Right lobe of liver (tissue), 6 donors: ENCODE data around the gene HAUS8. TPM values are rescaled to one million over a fixed set of nuclear protein-coding genes. Genes with fewer than 3 reads are reported as not detected.

ENCODE experiments used
- ATAC-seq, 4 donors: fragments of 200-7000 bp; cut with Tn5 transposase; one replicate each; pipeline ENCODE4 v1.9.1; 2020; ENCODE audit warnings: mild to moderate bottlenecking in 4 of 4, moderate library complexity in 4 of 4
- DNase-seq, 3 donors: peaks; one replicate each; pipeline ENCODE4 v3.0.0-alpha.2; 2020
- H3K27ac ChIP-seq, 3 donors: fragments of 200-600 bp; one replicate each; pipeline ENCODE4 v1.8.0; 2022
- H3K27me3 ChIP-seq, 2 donors: fragments of 200-600 bp; one replicate each; pipeline ENCODE4 v1.8.0; 2022
- H3K36me3 ChIP-seq, 4 donors: fragments of 200-600 bp; sonication (generic) in 1 of 4; one replicate each; pipeline versions ENCODE4 v1.5.1 to v1.8.0; 2017 to 2022; ENCODE audit warnings: control low read depth in 1 of 4
- H3K4me1 ChIP-seq, 4 donors: fragments of 200-600 bp; sonication (generic) in 1 of 4; one replicate each; pipeline versions ENCODE4 v1.5.1 to v1.8.0; 2017 to 2022; ENCODE audit warnings: control low read depth in 1 of 4
- H3K4me3 ChIP-seq, 3 donors: fragments of 200-600 bp; one replicate each; pipeline ENCODE4 v1.8.0; 2022
- H3K9me3 ChIP-seq, 4 donors: fragments of 200-600 bp; sonication (generic) in 1 of 4; one replicate each; pipeline versions ENCODE4 v1.5.1 to v1.8.0; 2017 to 2022; ENCODE audit warnings: control low read depth in 1 of 4
- CTCF ChIP-seq, 4 donors: fragments of 200-600 bp in 3 of 4; fragments of 450-650 bp in 1 of 4; IDR thresholded peaks; one replicate each; pipeline versions ENCODE4 v1.5.1 to v1.8.0; 2016 to 2022; ENCODE audit warnings: antibody characterized with exemption in 4 of 4, mild to moderate bottlenecking in 2 of 4
- POLR2A ChIP-seq: fragments of 450-650 bp; IDR thresholded peaks from one replicate; pipeline ENCODE4 v1.6.1; 2017; ENCODE audit warnings: antibody characterized with exemption, mild to moderate bottlenecking
- WGBS: methylation state at CpG from one replicate; pipeline ENCODE4 v1.1.6; 2018; ENCODE audit warnings: low coverage, low lambda C conversion rate; ENCODE audit not compliant: insufficient coverage; ENCODE audit errors: missing lambda C conversion rate; 5-methylcytosine and 5-hydroxymethylcytosine counted together
- intact Hi-C, 2 donors: fragments of 100-400 bp; cut with DNase I; formaldehyde crosslinking; loops; one replicate each; pipeline versions ENCODE4 v1.11.2 to v1.14.1; 2022
- total RNA-seq, 6 experiments: library from RNA; depleted of rRNA in 2 of 6; stranded (reverse); fragments of >200 nt in 2 of 6; fragmentation: NEBNext Ultra II Directional in 3 of 6; extraction: Animal tissue kit (Norgen Biotek cat#: 25700) in 3 of 6; gene quantifications; one replicate each; pipeline versions ENCODE4 v1.1.0 to v1.2.4, GENCODE V29; 2016 to 2023
- donor health status: DM: no; HTN: yes; CAD: no.
- donor health status: DM: no; HTN: no; CAD: no.
- donor health status: DM: no; HTN: no; CAD: no.
- donor health status: DM: no; HTN: yes; CAD: no.
- donor health status: DM: no; HTN: yes; CAD: no.

Gene HAUS8
- total RNA-seq, 6 experiments from 2014 or later = 3.7 to 8.5 (median 5.8) TPM

GRCh38 chr19:17063428-17063827, 11.8 kb downstream of the HAUS8 start:
- intact Hi-C loops = loop anchor here in 1 of 2 donors (10.0 kb wide), 2 partner anchors 131 to 221 kb away; partner anchors contain the start of gene ANKLE1

GRCh38 chr19:17061691-17062090, 13.6 kb downstream of the HAUS8 start:
- no peaks in the 10 kb centered on the region for H3K9me3 ChIP-seq
- no peak overlapping the region for H3K4me3 ChIP-seq
- no peak for ATAC-seq
- WGBS = 81% methylated on average over 4 of the region's 7 CpGs
- no peak overlapping the region for H3K27ac ChIP-seq
- peaks cover 0 to 22% (median 7%) of the 10 kb centered on the region in 4 donors for H3K36me3 ChIP-seq
- intact Hi-C loops = loop anchor here in 1 of 2 donors (10.0 kb wide), 2 partner anchors 133 to 223 kb away; partner anchors contain the start of gene ANKLE1
- no peak for DNase-seq
- H3K27me3 ChIP-seq = no peaks in the 10 kb centered on the region
- no peaks in the 10 kb centered on the region for H3K4me1 ChIP-seq
- TF ChIP-seq CTCF (IDR thresholded peaks at IDR 0.05) (no peak), POLR2A (no peak)

More at GRCh38 chr19:17063428-17063827, 11.8 kb downstream of the HAUS8 start:
- no peaks in the 10 kb centered on the region for H3K27me3 ChIP-seq
- H3K4me3 ChIP-seq = no peak overlapping the region
- H3K4me1 ChIP-seq = peaks cover 0 to 4% (median 0%) of the 10 kb centered on the region in 4 donors
- peaks cover 0 to 14% (median 5%) of the 10 kb centered on the region in 4 donors for H3K36me3 ChIP-seq
- no peak for TF ChIP-seq CTCF (IDR thresholded peaks at IDR 0.05)
- TF ChIP-seq POLR2A = no peak
- no peaks in the 10 kb centered on the region for H3K9me3 ChIP-seq
- H3K27ac ChIP-seq = no peak overlapping the region
- ATAC-seq (no peak), DNase-seq (no peak)
- WGBS = 71% methylated on average over 2 of the region's 2 CpGs

GRCh38 chr19:17061205-17061604, 14.0 kb downstream of the HAUS8 start:
- H3K36me3 ChIP-seq = peaks cover 0 to 22% (median 6%) of the 10 kb centered on the region in 4 donors
- no peak overlapping the region for H3K4me3 ChIP-seq
- H3K27me3 ChIP-seq = no peaks in the 10 kb centered on the region
- no peaks in the 10 kb centered on the region for H3K9me3 ChIP-seq
- ATAC-seq (no peak), DNase-seq (no peak)
- no peaks in the 10 kb centered on the region for H3K4me1 ChIP-seq
- no peak for TF ChIP-seq CTCF (IDR thresholded peaks at IDR 0.05)
- no peak for TF ChIP-seq POLR2A
- intact Hi-C loops = loop anchor here in 1 of 2 donors (10.0 kb wide), 2 partner anchors 134 to 224 kb away; partner anchors contain the start of gene ANKLE1
- WGBS = 100% methylated on average over 3 of the region's 3 CpGs
- no peak overlapping the region for H3K27ac ChIP-seq

GRCh38 chr19:17060802-17061201, 14.4 kb downstream of the HAUS8 start:
- no peak overlapping the region for H3K27ac ChIP-seq
- H3K4me1 ChIP-seq = no peaks in the 10 kb centered on the region
- TF ChIP-seq POLR2A (no peak), CTCF (IDR thresholded peaks at IDR 0.05) (no peak)
- H3K9me3 ChIP-seq = no peaks in the 10 kb centered on the region
- H3K27me3 ChIP-seq = no peaks in the 10 kb centered on the region
- peaks cover 0 to 22% (median 6%) of the 10 kb centered on the region in 4 donors for H3K36me3 ChIP-seq
- WGBS = 60% methylated on average over 3 of the region's 3 CpGs
- ATAC-seq (peak in 3 of 4 donors; percentile 34 to 73 (median 41)), DNase-seq (no peak)
- intact Hi-C loops = loop anchor here in 1 of 2 donors (10.0 kb wide), 2 partner anchors 134 to 224 kb away; partner anchors contain the start of gene ANKLE1
- no peak overlapping the region for H3K4me3 ChIP-seq
